Measurements from ENCODE around the gene TSSK3. TPM values are rescaled to one million over a fixed set of nuclear protein-coding genes. Genes with fewer than 3 reads are reported as not detected.
A peak's percentile ranks its signal among the peaks of the same experiment; 100 is the strongest.

The TSSK3 gene
- total and polyA plus RNA-seq, 9 of the 15 experiments (the other 6 are each of a cell fraction or from before 2014, with no cell fraction given), result 0.27 to 2.8 (median 1.9) TPM

DNA sequence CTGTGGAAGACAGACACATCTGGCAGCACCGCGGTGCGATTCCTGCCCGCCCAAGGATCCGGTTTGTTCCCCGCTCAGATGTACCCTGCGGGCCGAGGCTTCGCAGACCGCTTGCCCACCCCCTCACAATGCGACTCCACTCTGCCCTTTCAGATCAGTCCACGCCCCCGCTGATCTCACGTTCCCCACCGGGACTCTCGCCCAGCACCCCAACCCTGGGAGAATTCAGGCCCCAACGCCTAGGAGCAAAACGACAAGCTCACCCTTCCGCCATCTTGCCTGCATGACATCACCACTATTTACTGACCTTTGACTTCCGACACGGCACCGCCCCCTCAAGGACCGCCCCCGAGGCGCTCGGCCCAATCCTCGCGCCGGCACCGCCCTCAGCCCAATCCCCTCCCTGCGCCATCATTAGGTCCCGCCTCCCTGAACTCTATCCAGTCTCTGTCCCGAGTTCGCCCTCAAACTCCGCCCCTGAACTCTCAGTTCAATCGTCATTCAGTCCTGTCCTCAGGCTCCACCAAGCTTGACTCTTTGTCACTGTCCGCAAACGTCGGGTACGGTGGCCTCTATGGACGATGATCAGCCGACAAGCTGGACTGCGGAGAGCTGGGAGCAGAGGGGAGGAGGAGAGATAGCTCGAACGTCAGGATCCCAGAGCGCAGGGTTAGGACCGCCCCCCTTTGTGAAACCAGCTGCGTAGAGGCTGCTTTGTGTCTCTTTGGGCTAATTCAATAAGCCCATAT is 32.0 kb downstream of the TSSK3 start, which contains the start of gene BSDC1 (continued):
- TF ChIP-seq, protein P1, sequence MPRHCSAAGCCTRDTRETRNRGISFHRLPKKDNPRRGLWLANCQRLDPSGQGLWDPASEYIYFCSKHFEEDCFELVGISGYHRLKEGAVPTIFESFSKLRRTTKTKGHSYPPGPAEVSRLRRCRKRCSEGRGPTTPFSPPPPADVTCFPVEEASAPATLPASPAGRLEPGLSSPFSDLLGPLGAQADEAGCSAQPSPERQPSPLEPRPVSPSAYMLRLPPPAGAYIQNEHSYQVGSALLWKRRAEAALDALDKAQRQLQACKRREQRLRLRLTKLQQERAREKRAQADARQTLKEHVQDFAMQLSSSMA (CRISPR knock-in tag; IDR thresholded peaks at IDR 0.05), result no peak
- no peak for TF ChIP-seq SRSF9 (IDR thresholded peaks at IDR 0.05; ENCODE audit: borderline replicate concordance, low read depth, low read length)
- TF ChIP-seq ZNF3 (CRISPR knock-in tag; IDR thresholded peaks at IDR 0.05), result no peak
- TF ChIP-seq, protein P2, sequence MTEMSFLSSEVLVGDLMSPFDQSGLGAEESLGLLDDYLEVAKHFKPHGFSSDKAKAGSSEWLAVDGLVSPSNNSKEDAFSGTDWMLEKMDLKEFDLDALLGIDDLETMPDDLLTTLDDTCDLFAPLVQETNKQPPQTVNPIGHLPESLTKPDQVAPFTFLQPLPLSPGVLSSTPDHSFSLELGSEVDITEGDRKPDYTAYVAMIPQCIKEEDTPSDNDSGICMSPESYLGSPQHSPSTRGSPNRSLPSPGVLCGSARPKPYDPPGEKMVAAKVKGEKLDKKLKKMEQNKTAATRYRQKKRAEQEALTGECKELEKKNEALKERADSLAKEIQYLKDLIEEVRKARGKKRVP (CRISPR knock-in tag; IDR thresholded peaks at IDR 0.05), result no peak
- TF ChIP-seq SOX6 (IDR thresholded peaks at IDR 0.05), result peak; percentile 95
- peak; percentile 90 for TF ChIP-seq NEUROD1 (IDR thresholded peaks at IDR 0.05; ENCODE audit: borderline replicate concordance, low read depth, low read length, partially characterized antibody)
- TF ChIP-seq ZNF146 (CRISPR knock-in tag; IDR thresholded peaks at IDR 0.05; ENCODE audit: unreplicated experiment), result peak; percentile 5
- no peak for TF ChIP-seq ZNF354B (CRISPR knock-in tag; IDR thresholded peaks at IDR 0.05)
- peak; percentile 97 for TF ChIP-seq SUPT5H (IDR thresholded peaks at IDR 0.05)
- no peak for TF ChIP-seq NELFE (IDR thresholded peaks at IDR 0.05; ENCODE audit: insufficient read depth, insufficient read length)
- TF ChIP-seq, protein P3, sequence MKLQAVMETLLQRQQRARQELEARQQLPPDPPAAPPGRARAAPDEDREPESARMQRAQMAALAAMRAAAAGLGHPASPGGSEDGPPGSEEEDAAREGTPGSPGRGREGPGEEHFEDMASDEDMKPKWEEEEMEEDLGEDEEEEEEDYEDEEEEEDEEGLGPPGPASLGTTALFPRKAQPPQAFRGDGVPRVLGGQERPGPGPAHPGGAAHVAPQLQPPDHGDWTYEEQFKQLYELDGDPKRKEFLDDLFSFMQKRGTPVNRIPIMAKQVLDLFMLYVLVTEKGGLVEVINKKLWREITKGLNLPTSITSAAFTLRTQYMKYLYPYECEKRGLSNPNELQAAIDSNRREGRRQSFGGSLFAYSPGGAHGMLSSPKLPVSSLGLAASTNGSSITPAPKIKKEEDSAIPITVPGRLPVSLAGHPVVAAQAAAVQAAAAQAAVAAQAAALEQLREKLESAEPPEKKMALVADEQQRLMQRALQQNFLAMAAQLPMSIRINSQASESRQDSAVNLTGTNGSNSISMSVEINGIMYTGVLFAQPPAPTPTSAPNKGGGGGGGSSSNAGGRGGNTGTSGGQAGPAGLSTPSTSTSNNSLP (IDR thresholded peaks at IDR 0.05; ENCODE audit: borderline replicate concordance, low read depth, low read length), result peak; percentile 67; the same call in 1 of the 2 replicates
- TF ChIP-seq, protein P4, sequence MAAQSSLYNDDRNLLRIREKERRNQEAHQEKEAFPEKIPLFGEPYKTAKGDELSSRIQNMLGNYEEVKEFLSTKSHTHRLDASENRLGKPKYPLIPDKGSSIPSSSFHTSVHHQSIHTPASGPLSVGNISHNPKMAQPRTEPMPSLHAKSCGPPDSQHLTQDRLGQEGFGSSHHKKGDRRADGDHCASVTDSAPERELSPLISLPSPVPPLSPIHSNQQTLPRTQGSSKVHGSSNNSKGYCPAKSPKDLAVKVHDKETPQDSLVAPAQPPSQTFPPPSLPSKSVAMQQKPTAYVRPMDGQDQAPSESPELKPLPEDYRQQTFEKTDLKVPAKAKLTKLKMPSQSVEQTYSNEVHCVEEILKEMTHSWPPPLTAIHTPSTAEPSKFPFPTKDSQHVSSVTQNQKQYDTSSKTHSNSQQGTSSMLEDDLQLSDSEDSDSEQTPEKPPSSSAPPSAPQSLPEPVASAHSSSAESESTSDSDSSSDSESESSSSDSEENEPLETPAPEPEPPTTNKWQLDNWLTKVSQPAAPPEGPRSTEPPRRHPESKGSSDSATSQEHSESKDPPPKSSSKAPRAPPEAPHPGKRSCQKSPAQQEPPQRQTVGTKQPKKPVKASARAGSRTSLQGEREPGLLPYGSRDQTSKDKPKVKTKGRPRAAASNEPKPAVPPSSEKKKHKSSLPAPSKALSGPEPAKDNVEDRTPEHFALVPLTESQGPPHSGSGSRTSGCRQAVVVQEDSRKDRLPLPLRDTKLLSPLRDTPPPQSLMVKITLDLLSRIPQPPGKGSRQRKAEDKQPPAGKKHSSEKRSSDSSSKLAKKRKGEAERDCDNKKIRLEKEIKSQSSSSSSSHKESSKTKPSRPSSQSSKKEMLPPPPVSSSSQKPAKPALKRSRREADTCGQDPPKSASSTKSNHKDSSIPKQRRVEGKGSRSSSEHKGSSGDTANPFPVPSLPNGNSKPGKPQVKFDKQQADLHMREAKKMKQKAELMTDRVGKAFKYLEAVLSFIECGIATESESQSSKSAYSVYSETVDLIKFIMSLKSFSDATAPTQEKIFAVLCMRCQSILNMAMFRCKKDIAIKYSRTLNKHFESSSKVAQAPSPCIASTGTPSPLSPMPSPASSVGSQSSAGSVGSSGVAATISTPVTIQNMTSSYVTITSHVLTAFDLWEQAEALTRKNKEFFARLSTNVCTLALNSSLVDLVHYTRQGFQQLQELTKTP (IDR thresholded peaks at IDR 0.05; ENCODE audit: low read depth in 1 of 2, partially characterized antibody in 2 of 2), result peak in 1 of 2 experiments; percentile 44
- TF ChIP-seq ELF2 (CRISPR knock-in tag; IDR thresholded peaks at IDR 0.05), result no peak
- peak; percentile 82 for TF ChIP-seq GABPB1 (CRISPR knock-in tag; IDR thresholded peaks at IDR 0.05)
- peak; percentile 99 for TF ChIP-seq SP1 (CRISPR knock-in tag; IDR thresholded peaks at IDR 0.05)
- no peak for TF ChIP-seq ZNF764 (CRISPR knock-in tag; IDR thresholded peaks at IDR 0.05; ENCODE audit: low read depth)
- peak; percentile 75 for TF ChIP-seq RBBP5 (IDR thresholded peaks at IDR 0.05; ENCODE audit: borderline replicate concordance, insufficient read depth, low read length, poor library complexity, severe bottlenecking)
